GM15510 (cell line): ENCODE results near the gene TMBIM4.

Source experiments
- POLR2A ChIP-seq: IDR thresholded peaks from 3 replicates; pipeline ENCODE4 v1.6.1; 2011; ENCODE audit warnings: borderline replicate concordance; ENCODE audit not compliant: insufficient read length; ENCODE audit errors: extremely low read depth

The TMBIM4 gene

GRCh38 chr12:66149702-66150398, 19.9 kb downstream of the TMBIM4 start:
- TF ChIP-seq POLR2A: no peak

GRCh38 chr12:66144791-66145754, 24.7 kb downstream of the TMBIM4 start:
- TF ChIP-seq POLR2A: no peak

- TF ChIP-seq POLR2A: no peak
These were observed 25.9 kb downstream of the TMBIM4 start for GRCh38 chr12:66143868-66144267.

- no peak for TF ChIP-seq POLR2A
These were observed 27.0 kb downstream of the TMBIM4 start for GRCh38 chr12:66142826-66143225.

- TF ChIP-seq POLR2A: no peak
These were observed 28.5 kb downstream of the TMBIM4 start for GRCh38 chr12:66141299-66141698.

- TF ChIP-seq POLR2A: no peak
These were observed 29.1 kb downstream of the TMBIM4 start for GRCh38 chr12:66140731-66141130.

- TF ChIP-seq POLR2A: no peak
These were observed 30.5 kb downstream of the TMBIM4 start for GRCh38 chr12:66139328-66139727.

- no peak for TF ChIP-seq POLR2A
These were observed 31.9 kb downstream of the TMBIM4 start for GRCh38 chr12:66137937-66138336.

GRCh38 chr12:66132408-66132807, 37.4 kb downstream of the TMBIM4 start:
- TF ChIP-seq POLR2A: no peak

- no peak for TF ChIP-seq POLR2A
These were observed 38.6 kb downstream of the TMBIM4 start for GRCh38 chr12:66131067-66131688.

- peak; percentile 91 for TF ChIP-seq POLR2A
These were observed 39.3 kb downstream of the TMBIM4 start, which contains the start of gene LLPH for GRCh38 chr12:66130267-66131066. Gene LLPH, minus strand, starts transcription at chr12:66130750. Its CDS starts 1,644 bp downstream, at chr12:66129106.

GRCh38 chr12:66129934-66130266, 39.9 kb downstream of the TMBIM4 start:
- TF ChIP-seq POLR2A: no peak

- no peak for TF ChIP-seq POLR2A
These were observed 42.1 kb downstream of the TMBIM4 start for GRCh38 chr12:66127650-66128049.

- no peak for TF ChIP-seq POLR2A
These were observed 49.3 kb downstream of the TMBIM4 start for GRCh38 chr12:66120477-66120876.
